Measurements from ENCODE around the gene POLQ. TPM values are rescaled to one million over a fixed set of nuclear protein-coding genes. Genes with fewer than 3 reads are reported as not detected.

POLQ gene
- total and polyA plus RNA-seq, 4 donors, result 0.10 to 13.2 (median 0.22) TPM

GRCh38 chr3:121508389-121508788 lies 37.4 kb downstream of the POLQ start:
- no peaks in the 10 kb centered on the region for H3K4me1 ChIP-seq (ENCODE audit: control insufficient read depth in 4 of 4, insufficient read depth in 4 of 4, low read length in 3 of 4)
- H3K9me3 ChIP-seq (ENCODE audit: control insufficient read depth in 4 of 4, low read length in 3 of 4), result no peaks in the 10 kb centered on the region
- H3K36me3 ChIP-seq (ENCODE audit: control insufficient read depth in 4 of 4, insufficient read depth in 3 of 4, low read depth in 1 of 4, low read length in 3 of 4), result no peaks in the 10 kb centered on the region
- H3K27ac ChIP-seq (ENCODE audit: low read depth in 1 of 2, low read length in 2 of 2), result no peak overlapping the region
- 91% methylated on average over 4 of the region's 4 CpGs for WGBS
- TF ChIP-seq MAX (IDR thresholded peaks at IDR 0.05) (no peak), RAD21 (IDR thresholded peaks at IDR 0.05) (no peak), HNF4G (IDR thresholded peaks at IDR 0.05) (no peak), NR2F2 (IDR thresholded peaks at IDR 0.05) (no peak), ATF3 (IDR thresholded peaks at IDR 0.05) (no peak), HNF4A (conservative IDR thresholded peaks at IDR 0.05) (no peak), FOXA2 (IDR thresholded peaks at IDR 0.05) (no peak), JUND (IDR thresholded peaks at IDR 0.05) (no peak), CTCF (IDR thresholded peaks at IDR 0.05; ENCODE audit: low read depth, low read length, missing input control) (no peak), GABPA (IDR thresholded peaks at IDR 0.05 in 1 of 2, conservative IDR thresholded peaks at IDR 0.05 in 1 of 2) (no peak), SP1 (IDR thresholded peaks at IDR 0.05) (no peak), RXRA (IDR thresholded peaks at IDR 0.05) (no peak), REST (IDR thresholded peaks at IDR 0.05) (no peak), FOXA1 (IDR thresholded peaks at IDR 0.05) (no peak), ZBTB33 (IDR thresholded peaks at IDR 0.05) (no peak)
- DNase-seq (ENCODE audit: low spot score), result no peak
- no peak overlapping the region for H3K4me3 ChIP-seq (ENCODE audit: low read depth in 1 of 3, low read length in 3 of 3)
- H3K27me3 ChIP-seq (ENCODE audit: control insufficient read depth in 4 of 4, insufficient read depth in 4 of 4, low read length in 3 of 4), result no peaks in the 10 kb centered on the region
- H3K9ac ChIP-seq (ENCODE audit: low read depth in 1 of 2, low read length in 2 of 2), result no peak overlapping the region

GRCh38 chr3:121505256-121505655 lies 40.5 kb downstream of the POLQ start:
- Histone ChIP-seq H3K9me3 (ENCODE audit: control insufficient read depth in 4 of 4, low read length in 3 of 4) (no peaks in the 10 kb centered on the region), H3K27ac (ENCODE audit: low read depth in 1 of 2, low read length in 2 of 2) (no peak overlapping the region), H3K9ac (ENCODE audit: low read depth in 1 of 2, low read length in 2 of 2) (no peak overlapping the region), H3K4me3 (ENCODE audit: low read depth in 1 of 3, low read length in 3 of 3) (no peak overlapping the region), H3K36me3 (ENCODE audit: control insufficient read depth in 4 of 4, insufficient read depth in 3 of 4, low read depth in 1 of 4, low read length in 3 of 4) (no peaks in the 10 kb centered on the region), H3K4me1 (ENCODE audit: control insufficient read depth in 4 of 4, insufficient read depth in 4 of 4, low read length in 3 of 4) (no peaks in the 10 kb centered on the region), H3K27me3 (ENCODE audit: control insufficient read depth in 4 of 4, insufficient read depth in 4 of 4, low read length in 3 of 4) (no peaks in the 10 kb centered on the region)
- DNase-seq (ENCODE audit: low spot score), result no peak
- TF ChIP-seq SP1 (IDR thresholded peaks at IDR 0.05), result no peak
- no peak for TF ChIP-seq ZBTB33 (IDR thresholded peaks at IDR 0.05)
- TF ChIP-seq FOXA1 (IDR thresholded peaks at IDR 0.05), result no peak
- no peak for TF ChIP-seq NR2F2 (IDR thresholded peaks at IDR 0.05)
- TF ChIP-seq RAD21 (IDR thresholded peaks at IDR 0.05), result no peak
- no peak for TF ChIP-seq HNF4G (IDR thresholded peaks at IDR 0.05)
- no peak for TF ChIP-seq REST (IDR thresholded peaks at IDR 0.05)
- TF ChIP-seq ATF3 (IDR thresholded peaks at IDR 0.05), result no peak
- no peak for TF ChIP-seq TAF1 (conservative IDR thresholded peaks at IDR 0.05)
- no peak for TF ChIP-seq JUND (IDR thresholded peaks at IDR 0.05)
- TF ChIP-seq GABPA (IDR thresholded peaks at IDR 0.05 in 1 of 2, conservative IDR thresholded peaks at IDR 0.05 in 1 of 2), result no peak
- no peak for TF ChIP-seq MAX (IDR thresholded peaks at IDR 0.05)
- TF ChIP-seq FOXA2 (IDR thresholded peaks at IDR 0.05), result no peak
- no peak for TF ChIP-seq EGR1 (IDR thresholded peaks at IDR 0.05; ENCODE audit: low read depth in 2 of 2)
